HG02885 (cell line): ENCODE measurements around the gene UBE2L6.

Source experiments
- ATAC-seq: cut with Tn5 transposase; IDR thresholded peaks from one replicate; pipeline ENCODE4 v1.9.1; 2021; ENCODE audit warnings: mild to moderate bottlenecking; ENCODE audit not compliant: unreplicated experiment, poor library complexity

Gene UBE2L6

DNA sequence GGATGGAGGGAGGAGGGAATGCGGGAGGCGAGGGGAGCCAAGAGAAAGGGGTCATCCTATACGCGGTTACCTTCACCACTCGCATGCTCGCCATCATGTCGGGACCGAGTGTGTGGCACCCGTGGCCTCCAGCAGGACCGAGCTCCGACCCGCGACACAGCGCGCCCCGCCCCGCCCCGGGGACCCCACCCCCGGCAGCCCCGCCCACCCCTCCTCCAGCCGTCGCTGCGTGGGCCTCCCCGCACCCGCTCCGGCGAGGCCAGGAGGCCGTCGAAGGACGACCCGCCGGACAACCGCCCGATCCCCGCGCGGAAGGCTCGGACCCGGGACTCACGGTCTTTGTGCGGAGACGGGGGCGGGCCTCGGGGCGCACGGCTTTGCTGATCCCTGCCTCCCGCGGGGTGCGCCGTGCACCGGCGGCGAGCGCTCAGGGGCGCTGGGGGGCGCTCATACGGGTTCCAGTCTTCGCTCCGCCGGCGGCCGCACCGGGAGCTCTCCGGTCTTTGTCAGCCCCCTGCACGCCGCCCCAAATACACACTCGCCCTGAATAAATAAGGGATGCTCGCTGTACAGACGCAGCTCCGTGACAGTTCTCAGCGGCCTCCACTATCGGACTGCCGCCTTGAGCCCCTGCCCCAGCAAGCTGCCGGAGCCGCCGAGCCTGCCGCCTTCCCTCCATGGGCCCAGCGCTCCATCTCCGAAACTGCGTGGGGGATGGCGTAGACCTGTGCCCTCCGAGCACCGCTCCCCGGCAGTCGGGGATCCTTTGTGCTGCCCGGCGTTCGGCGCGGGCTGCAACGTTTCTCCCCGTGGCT, at the start of gene UBE2L6:
Gene UBE2L6 (minus strand): TSS at position 158 of the 815 bp plus-strand sequence. CDS start 61 bp downstream, at position 97.
- peak; percentile 71 for ATAC-seq

DNA sequence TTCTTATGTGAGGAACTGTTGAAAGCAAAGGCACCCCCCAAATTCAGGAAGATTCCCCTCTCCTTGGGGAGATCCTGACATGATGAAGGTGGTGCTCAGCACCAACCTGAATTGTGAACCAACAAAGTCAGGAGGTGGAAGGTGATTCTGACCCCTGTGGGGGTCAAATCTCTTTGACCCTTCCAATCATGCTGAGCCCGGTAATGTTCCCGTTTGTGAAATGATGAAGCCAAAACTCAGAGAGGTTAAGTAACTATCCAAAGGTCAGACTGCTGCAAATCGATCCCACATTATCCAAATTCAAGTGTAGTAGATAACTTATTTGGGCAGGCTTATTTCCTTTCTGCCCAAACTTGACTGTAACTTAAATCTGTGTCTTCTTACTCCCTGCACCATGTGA, 49.1 kb upstream of the UBE2L6 start:
- ATAC-seq, result no peak

DNA sequence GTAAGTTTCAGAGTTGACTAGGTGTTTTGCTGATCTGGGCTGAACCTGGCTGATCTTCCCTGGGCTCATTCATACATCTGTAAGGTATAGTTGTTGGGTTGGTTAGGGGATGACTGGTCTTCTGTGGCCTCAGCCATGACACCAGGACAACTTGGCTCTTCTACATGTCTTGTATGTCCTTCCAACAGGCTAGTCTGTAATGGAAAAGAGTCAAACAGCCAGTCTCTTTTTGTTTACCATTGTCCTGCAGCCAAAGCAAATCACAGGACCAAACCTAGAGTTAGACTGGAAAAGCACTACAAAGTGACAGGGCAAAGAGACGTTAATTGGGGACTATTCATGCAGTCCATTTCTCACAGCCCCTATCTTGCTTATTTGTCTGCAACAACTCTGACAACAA, 47.8 kb upstream of the UBE2L6 start:
- no peak for ATAC-seq

DNA sequence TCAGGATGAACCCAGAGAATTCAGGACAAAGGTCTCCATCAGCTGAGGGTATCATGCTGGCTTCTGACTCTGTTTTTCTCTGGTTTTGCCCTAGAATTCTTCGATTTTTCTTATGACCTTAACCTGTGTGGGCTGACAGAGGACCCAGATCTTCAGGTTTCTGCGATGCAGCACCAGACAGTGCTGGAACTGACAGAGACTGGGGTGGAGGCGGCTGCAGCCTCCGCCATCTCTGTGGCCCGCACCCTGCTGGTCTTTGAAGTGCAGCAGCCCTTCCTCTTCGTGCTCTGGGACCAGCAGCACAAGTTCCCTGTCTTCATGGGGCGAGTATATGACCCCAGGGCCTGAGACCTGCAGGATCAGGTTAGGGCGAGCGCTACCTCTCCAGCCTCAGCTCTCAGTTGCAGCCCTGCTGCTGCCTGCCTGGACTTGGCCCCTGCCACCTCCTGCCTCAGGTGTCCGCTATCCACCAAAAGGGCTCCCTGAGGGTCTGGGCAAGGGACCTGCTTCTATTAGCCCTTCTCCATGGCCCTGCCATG, 46.8 kb upstream of the UBE2L6 start:
- no peak for ATAC-seq

DNA sequence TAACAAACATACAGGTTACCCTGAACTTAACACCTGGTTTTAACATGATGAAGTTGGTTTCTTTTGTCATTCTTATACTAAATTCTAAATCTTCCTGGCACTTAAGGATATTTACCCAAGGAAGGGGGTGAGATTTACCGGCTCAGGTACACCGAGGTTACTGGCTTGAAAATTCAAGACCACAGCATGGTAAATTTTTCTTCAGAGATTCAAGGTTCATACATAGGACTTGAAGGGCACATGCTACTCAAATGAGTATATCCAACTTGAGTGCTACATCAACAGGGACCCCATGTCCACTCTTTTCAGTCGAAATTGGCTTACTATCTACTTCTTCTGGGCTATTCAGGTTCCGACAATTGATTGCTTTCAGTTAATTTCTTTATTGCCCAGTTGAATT, 42.7 kb upstream of the UBE2L6 start:
- no peak for ATAC-seq

DNA sequence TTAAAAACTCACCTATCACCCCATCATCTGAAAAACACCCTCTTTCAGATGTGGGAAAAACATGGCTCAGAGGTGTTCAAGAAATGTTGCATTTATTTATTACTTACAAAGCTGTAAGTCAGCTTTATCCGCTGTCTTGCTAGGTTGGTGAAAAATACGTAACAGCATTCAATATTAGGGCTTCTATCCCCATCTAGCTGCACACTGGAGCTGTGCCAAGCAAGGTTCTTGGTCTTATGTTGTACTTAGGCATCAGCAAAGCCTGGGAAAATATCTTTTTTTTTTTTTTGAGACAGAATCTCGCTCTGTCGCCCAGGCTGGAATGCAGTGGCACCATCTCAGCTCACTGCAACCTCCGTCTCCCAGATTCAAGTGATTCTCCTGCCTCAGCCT, 37.6 kb upstream of the UBE2L6 start:
- no peak for ATAC-seq

DNA sequence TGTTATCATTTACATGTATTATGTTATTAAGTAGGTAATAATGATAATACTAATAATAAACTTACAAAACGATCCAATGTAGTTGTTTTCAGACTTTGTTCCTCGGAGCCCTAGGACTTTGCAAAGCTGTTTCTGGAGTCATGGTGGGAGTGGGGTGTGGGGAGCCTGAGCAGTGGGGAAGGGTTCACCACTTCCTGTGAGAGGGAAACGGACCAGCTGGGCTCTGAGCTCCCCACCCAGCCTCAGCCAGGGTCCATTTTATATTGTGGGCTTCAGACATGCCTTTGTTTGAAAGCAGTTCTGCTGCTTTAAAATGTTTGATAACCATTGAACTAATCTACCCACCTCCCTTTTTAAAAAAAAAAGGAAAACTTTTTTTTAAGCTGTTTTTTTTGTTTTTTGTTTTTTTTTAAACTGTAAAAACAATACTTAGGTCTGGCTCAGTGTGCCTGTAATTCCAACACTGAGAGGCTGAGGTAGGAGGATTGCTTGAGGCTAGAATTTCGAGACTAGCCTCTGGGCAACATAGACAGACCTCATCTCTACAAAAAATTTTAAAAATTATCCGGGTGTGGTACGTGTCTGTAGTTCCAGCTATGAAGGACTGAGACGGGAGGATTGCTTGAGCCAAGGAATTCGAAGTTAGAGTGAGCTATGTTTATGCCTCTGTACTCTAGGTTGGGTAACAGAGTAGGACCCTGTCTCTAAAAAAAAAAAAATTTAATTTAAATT, 37.0 kb upstream of the UBE2L6 start:
- no peak for ATAC-seq

DNA sequence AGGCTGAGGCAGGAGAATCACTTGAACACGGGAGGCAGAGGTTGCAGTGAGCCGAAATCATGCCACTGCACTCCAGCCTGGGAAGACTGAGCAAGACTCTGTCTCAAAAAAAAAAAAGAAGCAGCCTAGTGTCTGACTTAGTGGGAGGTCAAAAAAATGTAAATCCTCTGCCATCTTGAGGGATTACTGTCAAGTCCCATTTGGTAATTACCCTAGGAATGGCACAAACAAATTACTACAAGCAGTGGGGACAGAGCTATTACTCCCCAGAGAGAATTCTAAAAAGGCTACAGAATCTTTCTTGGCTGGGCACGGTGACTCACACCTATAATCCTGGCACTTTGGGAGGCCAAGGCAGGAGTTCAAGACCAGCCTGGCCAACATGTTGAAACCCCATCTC, 33.8 kb upstream of the UBE2L6 start:
- no peak for ATAC-seq

DNA sequence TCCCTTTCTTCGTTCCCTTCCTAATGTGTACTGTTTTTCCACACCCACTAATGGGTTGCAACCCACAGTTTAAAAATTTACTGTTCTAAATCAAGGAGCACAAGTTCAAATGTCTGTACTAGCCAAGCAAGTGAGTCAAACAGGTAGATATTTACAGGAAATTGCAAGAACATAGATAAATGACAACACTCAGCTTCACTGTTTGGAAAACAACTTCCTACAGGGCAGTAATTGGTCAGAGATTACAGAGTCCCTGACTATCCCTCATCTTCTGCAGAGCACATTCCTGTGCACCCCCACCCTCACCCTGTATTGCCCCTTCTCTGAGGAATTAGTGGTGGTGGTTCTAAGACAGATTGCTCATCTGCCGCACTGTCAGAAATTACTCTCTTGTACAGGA, 31.9 kb upstream of the UBE2L6 start:
- no peak for ATAC-seq

DNA sequence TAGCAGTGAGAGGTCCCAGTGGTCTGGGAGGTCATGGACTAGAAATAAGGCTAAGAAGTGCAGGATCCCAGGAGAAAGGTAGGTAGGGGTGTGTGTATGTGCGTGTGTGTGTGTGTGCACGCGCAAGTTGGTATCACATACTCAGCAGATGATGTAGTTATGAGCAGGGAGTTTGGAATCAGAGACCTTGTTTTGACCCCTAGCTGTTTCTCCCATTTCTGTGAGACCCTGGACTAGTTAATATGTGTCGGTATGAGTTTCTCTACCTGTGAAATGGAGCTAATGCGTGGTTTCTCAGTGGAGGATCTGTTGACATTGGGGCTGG, 31.3 kb upstream of the UBE2L6 start:
- no peak for ATAC-seq

DNA sequence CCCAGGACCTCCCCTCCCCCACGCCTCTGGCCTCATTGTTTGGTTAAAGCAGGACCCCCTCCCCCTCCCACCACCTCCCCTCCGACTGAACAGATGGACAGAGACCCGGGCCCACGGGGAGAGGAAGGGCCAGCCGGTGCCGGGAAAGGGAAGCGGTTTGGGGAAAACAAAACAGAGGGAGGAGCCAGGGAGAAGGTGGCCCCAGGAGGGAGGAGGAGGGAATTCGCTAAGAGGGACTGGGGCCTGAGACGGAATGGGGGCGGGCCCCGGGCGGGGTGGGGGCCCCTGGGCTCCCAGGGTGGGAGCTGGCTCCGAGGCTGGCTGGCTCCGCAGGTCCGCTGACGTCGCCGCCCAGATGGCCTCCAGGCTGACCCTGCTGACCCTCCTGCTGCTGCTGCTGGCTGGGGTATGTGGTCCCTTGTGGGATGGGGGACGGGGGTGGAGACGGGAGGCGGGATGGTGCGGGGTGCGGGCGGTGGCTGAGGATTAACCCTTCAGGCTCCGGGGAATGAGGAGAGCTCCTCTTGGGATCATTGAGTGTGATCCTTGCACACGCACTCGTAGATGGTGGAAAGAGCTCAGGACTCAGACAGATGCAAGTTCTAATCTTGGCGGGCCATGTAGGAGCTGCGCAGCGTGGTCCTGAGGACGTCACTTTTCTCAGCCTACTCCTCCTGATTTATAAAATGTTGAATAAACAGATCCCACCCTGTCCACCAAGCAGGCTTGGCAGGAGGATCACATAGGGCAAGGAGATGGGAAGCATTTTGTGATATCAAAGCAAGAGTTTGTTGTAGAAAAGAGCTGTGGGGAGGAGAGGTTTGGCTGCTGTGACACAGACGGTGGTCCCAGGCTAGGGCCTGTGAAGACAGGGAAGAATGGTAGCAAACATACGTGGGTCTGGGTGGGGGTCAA, 30.7 kb upstream of the UBE2L6 start:
- ATAC-seq, result no peak

DNA sequence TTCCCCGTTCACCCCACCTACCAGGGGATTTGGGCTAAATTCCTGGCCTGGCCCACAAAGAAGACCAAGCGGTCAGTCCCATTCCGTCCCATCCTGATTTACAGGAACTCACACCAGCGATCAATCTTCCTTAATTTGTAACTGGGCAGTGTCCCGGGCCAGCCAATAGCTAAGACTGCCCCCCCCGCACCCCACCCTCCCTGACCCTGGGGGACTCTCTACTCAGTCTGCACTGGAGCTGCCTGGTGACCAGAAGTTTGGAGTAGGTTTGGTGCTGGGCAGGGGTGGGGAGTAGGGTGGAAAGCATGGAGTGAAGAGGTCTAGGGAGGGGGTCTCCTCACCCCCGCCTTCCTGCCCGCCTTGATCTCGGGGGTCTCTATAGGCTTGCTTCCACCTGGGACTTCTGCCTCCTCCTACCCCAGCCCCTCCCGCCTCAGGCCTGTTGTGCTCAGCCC, 30.0 kb upstream of the UBE2L6 start, which contains the start of gene SERPING1:
Gene SERPING1 (plus strand): TSS at position 225 of the 455 bp plus-strand sequence. CDS start 586 bp downstream, outside the sequence.
- no peak for ATAC-seq

DNA sequence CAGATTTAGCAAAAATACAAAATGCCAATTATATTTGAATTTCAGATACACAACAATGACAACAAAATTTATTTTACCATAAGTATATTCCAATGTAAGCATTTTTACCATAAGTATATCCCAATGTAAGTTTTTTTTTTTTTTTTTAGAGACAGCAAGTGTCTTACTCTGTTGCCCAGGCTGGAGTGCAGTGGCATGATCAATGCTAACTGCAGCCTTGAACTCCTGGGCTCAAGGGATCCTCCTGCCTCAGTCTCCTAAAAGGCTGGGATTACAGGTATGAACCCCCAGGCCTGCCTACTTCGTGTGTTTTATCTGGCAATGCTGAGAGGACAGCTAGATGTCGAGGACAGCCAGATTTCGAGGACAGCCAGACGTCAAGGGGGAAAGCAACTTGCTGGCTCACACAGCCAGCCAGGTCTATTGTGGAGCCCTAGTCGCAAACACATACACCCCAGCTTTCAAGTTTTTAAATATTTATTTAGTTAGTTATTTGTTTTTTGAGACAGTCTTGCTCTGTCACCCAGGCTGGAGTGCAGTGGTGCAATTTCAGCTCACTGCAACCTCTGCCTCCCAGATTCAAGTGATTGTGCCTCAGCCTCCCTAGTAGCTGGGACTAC, 28.9 kb upstream of the UBE2L6 start:
- no peak for ATAC-seq

DNA sequence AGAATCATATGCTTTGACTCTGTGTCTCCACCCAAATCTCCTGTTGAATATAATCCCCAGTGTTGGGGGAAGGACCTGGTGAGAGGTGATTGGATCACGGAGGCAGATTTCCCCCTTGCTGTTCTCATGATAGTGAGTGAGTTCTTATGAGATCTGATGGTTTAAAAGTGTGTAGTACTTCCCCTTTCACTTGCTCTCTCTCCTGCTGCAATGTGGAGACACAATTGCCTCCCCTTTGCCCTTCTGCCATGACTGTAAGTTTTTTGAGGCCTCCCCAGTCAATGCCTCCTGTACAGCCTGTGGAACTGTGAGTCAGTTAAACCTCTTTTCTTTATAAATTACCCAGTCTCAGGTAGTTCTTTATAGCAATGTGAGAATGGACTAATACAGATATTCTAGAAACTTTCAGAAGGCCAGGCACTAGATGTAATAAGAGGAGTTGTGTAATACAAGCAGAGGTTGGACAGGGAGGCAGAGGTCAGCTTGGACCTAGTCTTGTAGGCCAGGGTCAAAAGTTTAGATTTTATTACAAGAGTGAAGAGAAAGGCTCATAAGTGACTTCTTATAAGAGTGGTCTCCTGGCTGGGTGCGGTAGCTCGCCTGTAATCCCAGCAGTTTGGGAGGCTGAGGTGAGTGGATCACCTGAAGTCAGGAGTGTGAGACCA, 20.7 kb upstream of the UBE2L6 start:
- ATAC-seq, result peak; percentile 58

DNA sequence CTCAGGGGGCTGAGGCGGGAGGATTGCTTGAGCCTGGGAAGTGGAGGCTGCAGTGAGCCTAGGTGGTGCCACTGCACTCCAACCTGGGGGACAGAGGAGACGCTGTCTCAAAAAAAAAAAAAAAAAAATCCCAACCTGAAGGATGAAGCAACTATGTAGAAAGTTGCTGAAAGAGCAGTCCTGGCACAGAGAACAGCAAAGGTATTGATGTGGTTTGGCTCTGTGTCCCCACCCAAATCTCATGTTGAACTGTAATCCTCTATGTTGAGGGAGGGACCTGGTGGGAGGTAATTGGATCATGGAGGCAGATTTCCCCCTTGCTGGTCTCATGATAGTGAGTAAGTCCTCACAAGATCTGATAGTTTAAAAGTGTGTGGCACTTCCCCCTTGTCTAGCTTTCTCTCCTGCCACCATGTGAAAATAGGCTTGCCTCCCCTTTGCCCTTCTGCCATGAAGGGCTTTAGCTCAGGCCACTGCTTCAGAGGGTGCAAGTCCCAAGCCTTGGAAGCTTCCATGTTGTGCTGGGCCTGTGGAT, 19.3 kb upstream of the UBE2L6 start:
- ATAC-seq, result no peak

DNA sequence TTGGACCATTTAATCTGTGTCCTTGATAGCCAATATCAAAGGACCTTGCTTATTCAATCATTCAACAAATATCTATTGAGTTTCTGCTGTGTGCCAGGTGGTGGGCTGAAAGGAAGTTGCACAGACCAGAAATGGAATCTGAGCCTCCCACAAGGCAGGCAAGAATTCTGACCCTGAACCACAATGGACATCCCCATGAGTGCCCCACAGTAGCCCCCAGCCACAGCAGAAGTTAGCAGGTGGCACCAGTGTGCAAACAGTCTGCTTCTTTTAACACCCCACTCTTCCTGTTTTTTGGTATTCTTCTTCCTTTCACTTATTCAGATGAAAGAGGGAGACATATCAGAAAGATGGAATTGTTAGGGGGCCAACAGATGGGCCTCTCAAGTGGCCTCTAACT, 17.8 kb upstream of the UBE2L6 start:
- ATAC-seq, result no peak

DNA sequence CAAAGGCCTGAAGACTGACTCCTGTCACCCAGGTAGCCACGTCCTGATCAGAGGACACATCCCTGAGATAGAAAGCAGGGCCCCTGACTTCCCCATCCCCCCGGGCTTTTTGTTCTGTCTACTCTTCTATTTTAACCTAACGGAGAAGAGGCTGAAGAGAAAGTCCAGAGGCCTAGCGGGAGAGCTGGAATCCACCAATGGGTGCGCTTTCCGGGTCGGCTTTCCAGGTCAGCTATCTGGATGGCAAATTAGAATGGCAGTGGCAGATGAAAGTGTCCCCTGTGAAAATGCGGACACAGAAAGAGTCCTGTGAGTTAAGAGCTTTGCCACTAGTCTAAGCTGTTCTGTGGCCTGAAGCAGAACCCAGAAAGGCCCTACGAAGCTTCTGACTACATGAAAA, 16.9 kb upstream of the UBE2L6 start:
- no peak for ATAC-seq

DNA sequence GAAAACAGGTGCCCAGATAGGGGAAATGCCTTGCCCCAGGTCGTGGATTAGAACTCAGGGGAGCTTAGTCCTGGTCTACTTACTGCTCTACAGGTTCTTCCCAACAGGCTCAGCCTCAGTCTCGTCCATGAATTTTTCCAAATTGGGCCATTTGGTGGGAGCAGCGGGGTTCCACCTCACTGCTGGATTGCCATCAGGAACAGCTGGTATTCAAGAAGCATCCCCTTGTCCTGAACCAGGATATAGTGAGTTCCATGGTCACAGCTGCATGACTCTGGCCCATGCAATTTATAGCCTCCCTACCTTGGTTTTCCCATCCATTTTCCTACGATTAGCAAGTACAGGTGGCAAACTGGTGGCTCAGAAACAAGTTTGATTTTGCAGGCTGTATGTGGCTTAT, 6.6 kb upstream of the UBE2L6 start:
- ATAC-seq, result no peak

DNA sequence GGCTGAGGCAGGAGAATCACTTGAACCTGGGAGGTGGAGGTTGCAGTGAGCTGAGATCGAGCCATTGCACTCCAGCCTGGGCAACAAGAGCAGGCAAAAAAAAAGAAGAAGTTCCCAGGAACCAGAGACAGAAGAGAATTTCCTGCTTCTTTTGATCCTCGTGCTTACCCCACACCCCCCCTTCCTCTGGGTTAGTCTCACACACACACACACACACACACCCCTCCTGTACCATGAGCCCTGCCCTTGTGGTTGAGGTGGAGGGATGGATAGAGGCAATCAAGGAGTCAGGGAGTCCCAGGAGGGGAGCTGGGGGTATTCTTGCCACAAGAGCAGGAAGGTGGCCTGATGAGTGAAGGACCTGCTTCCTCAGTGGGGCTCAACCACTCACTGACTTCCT, 4.1 kb upstream of the UBE2L6 start:
- ATAC-seq, result no peak
